Activated effector memory CD4-positive, alpha-beta T cell treated with anti-CD3 and anti-CD28 coated beads, Interleukin-2, amount 50 U/mL, for 16 hours (primary cell): ENCODE data around the gene ADCY10.

Experiments used
- DNase-seq: peaks from one replicate; pipeline ENCODE4 v3.0.0-alpha.2; 2020

The ADCY10 gene

DNA sequence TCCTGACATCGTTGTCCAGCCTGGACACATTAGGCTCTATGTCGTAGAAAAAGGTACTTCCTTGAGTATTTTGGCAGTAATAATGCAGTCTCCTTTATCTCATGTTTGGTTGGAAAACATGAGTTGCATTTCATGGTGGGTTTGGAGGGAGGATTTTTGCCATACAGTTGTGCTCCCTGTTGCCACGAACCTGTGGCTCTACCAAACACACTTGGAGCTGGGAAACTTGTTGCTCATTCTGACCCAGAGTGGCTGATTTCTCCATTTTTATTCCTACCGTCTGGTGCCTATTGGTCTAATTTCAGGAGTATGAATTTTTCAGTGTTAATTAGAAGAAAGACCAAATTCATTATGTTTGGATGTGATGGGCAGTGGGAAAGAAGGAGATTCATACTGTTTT is 141.5 kb downstream of the ADCY10 start:
- DNase-seq = no peak

DNA sequence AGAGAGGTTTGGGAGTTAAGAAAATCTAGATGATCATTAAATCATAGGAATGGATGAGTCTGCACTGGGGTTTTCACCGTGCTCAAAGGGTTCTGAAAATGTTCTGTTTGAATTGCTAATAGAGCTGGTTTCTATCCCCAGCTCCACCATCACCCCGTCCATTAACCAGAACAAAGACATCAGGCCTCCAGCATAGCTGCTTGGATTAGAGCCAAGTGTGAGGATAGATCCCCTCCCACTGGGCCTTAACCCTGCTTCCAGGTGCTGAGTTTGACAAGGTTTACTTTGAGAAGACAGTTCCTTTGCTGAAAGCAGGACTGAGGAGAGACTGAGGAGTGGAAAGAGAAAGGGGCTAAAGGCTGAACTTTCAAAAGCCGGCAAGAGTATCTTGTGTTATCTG is 143.8 kb downstream of the ADCY10 start:
- no peak for DNase-seq

DNA sequence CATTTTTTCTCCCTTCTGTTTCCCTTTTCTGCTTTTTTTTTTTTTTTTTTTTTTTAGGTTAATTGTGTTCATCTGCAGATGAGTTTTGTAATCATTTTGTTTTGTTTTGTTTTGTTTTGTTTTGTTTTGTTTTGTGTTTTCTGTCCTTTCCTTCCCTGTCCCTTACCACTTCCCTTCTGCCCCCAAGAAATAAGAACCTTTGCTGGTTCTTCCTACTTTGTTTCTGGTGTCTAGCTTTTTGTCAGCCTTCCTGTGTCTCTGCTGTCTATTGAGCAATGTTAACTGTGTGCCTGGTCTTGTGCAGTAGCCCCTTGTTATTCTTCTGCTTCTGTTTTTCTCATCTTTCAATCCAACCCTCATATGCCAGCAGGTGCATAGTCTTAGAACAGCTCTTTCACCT is 146.2 kb downstream of the ADCY10 start:
- no peak for DNase-seq

DNA sequence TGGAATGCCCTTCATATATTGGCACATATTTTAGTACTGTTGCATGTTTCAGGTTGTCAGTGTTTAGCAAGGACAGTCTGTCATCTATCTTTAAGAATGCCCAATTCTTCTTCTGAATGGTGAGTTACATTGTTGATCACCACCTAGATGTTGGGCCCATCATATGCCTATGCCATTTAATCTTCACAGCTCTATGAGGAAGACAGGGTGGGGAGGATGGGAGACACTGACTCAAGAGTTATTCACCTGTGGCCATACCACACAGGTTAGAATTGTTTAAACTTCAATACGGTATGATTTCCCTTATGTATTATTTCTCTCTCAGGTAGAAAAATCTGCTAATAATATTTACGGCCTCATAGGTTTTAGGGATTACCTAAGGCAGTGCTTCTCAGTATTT is 147.4 kb downstream of the ADCY10 start:
- DNase-seq = no peak

DNA sequence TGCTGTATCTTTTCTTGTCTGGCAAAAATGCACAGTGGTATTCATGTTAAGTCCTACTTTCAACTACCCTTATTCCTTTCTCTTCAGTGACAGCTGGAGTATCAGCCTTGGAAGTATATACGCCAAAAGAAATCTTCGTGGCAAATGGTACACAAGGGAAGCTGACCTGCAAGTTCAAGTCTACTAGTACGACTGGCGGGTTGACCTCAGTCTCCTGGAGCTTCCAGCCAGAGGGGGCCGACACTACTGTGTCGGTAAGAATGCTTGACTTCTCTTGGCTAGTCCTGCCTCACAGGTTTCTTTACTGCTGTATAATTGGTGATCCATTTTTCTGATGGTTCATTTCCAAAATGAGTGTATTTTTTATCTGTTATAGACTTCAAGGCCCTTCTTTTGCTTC is 148.4 kb downstream of the ADCY10 start:
- DNase-seq = no peak

DNA sequence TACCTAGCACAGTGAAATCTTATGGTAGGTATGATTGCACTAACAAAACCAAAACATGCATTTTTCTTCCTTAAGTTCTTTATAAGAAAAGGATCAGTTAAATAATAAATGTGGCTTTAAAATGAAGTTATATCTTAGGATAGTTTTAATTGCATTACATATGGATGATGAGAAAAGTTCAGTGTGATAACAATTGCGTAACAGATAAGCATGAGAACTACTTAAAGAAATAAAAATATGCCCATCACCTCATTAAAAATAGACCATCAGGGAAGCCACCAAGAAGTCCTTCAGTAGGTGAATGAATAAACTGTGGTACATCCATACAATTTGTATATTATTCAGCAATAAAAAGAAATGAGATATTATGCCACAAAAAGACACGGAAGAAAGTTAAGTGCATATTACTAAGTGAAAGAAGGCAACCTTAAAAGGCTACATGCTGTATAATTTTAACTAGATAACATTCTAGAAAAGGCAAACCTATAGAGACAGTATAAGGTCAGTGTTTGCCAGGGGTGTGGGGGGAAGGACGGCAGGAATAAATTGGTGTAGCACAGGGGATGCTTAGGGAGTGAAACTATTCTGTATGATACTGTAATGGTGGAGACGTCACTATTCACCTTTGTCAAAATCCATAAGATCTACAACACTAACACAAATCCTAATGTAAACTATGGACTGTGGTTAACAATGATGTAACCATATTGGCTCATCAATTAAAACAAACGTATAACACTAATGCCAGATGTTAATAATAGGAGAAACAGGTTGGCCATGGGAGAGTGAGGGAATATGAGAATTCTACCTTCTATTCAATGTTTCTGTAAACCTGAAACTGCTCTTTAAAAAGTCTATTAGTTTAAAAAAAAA is 149.2 kb downstream of the ADCY10 start:
- no peak for DNase-seq

DNA sequence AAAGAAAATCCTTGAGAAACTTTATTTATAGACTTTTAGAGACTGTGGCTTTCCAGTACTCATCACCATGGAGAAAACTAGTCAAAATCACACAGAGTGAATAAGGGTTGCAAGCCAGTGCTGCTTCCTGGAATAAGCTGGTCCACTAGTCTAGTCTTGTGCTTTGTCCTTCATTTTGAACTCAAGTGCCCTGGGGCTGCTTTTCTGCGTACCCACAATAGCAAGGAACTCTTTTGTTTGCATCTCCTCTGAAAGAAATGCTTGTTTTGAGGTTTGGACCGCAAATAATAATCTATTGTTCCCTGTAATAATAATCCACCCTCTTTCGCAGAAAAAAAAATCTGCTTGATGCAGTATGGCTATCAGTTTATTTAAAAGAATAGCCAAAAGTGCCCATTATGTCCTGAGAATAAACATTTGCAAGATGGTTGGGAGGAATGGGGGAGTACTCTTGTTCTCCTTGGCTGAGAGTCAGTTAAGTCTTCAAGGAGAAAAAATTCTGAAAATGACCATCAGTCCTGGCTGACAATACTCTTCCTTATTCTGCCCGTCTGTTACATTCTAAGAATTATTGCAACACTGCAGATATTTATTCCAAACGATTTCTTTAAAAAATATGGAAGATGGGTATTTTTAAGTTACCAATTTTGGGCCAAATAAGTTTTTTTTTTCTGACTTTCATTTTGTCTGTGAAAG is 150.3 kb downstream of the ADCY10 start:
- DNase-seq = no peak

DNA sequence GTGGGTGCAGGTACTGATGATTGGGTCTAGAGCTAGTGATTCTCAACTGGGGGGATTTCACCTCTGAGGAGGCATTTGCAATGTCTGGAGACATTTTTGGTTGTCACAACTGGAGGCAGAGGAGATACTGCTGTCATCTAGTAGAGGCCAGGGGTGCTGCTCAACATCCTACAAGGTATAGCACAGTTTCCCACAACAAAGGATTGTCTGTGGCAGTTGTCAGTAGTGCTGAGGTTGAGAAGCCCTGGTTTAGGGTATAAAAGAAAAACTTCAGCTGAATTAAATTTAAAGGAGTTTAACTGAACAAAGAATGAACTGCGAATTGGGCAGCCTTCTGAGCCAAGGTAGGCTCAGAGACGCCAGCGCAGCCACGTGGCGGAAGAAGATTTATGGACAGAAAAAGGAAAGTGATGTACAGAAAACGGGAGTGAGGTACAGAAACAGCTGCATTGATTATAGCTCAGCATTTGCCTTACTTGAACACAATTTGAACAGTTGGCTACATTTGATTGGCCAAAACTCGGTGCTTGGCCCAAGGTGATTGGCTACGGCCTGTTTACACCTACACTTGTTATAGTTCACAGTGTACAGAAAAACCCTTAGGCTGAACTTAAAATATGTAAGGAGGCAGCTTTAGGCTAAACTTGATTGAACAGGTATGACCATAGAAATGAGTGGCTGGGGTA is 151.7 kb downstream of the ADCY10 start:
- no peak for DNase-seq

DNA sequence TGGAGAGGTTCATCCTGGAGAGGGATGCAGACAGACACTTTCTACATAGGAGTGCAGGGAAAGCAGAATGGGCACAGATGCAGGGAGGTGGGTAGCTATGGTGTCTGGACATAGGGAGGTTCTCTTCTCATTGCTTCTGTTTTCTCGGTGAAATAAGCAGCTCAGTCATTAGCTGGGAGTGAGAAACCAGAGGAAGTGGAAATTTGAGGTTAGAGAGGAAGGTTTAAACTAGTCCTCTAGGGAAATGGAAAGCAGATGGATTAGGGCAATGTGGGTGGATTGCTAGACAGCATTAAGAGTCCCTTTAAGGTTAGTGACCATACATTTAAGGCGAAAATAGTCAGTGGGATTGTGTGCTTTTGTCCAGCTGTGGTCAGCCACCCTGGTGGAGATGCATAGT is 152.5 kb downstream of the ADCY10 start:
- DNase-seq = no peak
